ENCODE results near the gene OTOP2.

DNA sequence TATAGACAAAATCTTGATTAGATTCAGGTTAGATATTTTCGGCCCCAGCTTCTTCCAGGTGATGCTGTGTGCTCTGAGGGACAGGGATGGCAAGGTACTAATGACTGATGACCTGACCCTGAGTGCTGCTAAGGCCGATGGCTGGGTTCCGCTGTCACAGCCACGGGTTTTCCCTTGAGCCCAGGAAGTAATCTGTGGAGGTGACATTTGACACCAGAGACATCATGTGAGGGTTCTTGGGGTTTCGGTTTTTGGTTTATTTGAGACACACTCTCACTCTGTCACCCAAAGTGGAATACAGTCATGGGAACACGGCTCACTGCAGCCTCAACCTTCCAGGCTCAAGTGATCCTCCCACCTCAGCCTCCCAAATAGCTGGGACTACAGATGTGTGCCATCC lies 21.5 kb downstream of the OTOP2 start:
- TF ChIP-seq, protein P1, sequence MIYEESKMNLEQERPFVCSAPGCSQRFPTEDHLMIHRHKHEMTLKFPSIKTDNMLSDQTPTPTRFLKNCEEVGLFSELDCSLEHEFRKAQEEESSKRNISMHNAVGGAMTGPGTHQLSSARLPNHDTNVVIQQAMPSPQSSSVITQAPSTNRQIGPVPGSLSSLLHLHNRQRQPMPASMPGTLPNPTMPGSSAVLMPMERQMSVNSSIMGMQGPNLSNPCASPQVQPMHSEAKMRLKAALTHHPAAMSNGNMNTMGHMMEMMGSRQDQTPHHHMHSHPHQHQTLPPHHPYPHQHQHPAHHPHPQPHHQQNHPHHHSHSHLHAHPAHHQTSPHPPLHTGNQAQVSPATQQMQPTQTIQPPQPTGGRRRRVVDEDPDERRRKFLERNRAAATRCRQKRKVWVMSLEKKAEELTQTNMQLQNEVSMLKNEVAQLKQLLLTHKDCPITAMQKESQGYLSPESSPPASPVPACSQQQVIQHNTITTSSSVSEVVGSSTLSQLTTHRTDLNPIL (CRISPR knock-in tag; IDR thresholded peaks at IDR 0.05; ENCODE audit: low read depth), result no peak
- no peak for TF ChIP-seq GLIS3 (CRISPR knock-in tag; IDR thresholded peaks at IDR 0.05)
- TF ChIP-seq, protein P2, sequence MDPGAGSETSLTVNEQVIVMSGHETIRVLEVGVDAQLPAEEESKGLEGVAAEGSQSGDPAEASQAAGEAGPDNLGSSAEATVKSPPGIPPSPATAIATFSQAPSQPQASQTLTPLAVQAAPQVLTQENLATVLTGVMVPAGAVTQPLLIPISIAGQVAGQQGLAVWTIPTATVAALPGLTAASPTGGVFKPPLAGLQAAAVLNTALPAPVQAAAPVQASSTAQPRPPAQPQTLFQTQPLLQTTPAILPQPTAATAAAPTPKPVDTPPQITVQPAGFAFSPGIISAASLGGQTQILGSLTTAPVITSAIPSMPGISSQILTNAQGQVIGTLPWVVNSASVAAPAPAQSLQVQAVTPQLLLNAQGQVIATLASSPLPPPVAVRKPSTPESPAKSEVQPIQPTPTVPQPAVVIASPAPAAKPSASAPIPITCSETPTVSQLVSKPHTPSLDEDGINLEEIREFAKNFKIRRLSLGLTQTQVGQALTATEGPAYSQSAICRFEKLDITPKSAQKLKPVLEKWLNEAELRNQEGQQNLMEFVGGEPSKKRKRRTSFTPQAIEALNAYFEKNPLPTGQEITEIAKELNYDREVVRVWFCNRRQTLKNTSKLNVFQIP (CRISPR knock-in tag; IDR thresholded peaks at IDR 0.05; ENCODE audit: borderline replicate concordance, low read depth), result no peak
